GM23338 (cell line): ENCODE data around the gene BCL2L12. TPM values are rescaled to one million over a fixed set of nuclear protein-coding genes. Genes with fewer than 3 reads are reported as not detected.

ENCODE experiments used
- ATAC-seq: fragments of 200-7000 bp; cut with Tn5 transposase; 3 replicates; pipeline ENCODE4 v1.9.1; 2020
- DNase-seq: peaks from one replicate; pipeline ENCODE4 v3.0.0-alpha.2; 2015; ENCODE audit warnings: low spot score
- H2AFZ ChIP-seq: fragments of 200-600 bp; sonication (generic); 2 replicates; pipeline ENCODE4 v1.8.0; 2016; ENCODE audit warnings: antibody characterized with exemption, mild to moderate bottlenecking, moderate library complexity
- H3F3A ChIP-seq: fragments of 200-600 bp; sonication (generic); replicated peaks from 2 replicates; pipeline ENCODE4 v1.8.0; 2017; ENCODE audit warnings: antibody characterized with exemption, mixed run types, low read depth
- H3K27ac ChIP-seq: fragments of 200-600 bp; sonication (generic); 2 replicates; pipeline ENCODE4 v1.6.1; 2016; ENCODE audit warnings: low read depth
- H3K27me3 ChIP-seq: fragments of 200-600 bp; sonication (generic); 2 replicates; pipeline ENCODE4 v1.8.0; 2016; ENCODE audit warnings: mild to moderate bottlenecking, mixed run types, moderate library complexity; ENCODE audit not compliant: insufficient read depth
- H3K36me3 ChIP-seq: fragments of 200-600 bp; sonication (generic); 2 replicates; pipeline ENCODE4 v1.8.0; 2016; ENCODE audit warnings: mild to moderate bottlenecking; ENCODE audit not compliant: insufficient read depth
- H3K4me1 ChIP-seq: fragments of 200-600 bp; sonication (generic); 2 replicates; pipeline ENCODE4 v1.8.0; 2016; ENCODE audit warnings: mild to moderate bottlenecking, moderate library complexity; ENCODE audit not compliant: insufficient read depth
- H3K4me2 ChIP-seq: fragments of 200-600 bp; sonication (generic); 2 replicates; pipeline ENCODE4 v1.7.1; 2017; ENCODE audit warnings: mixed run types
- H3K4me3 ChIP-seq: fragments of 200-600 bp; sonication (generic); 2 replicates; pipeline ENCODE4 v1.6.1; 2016; ENCODE audit warnings: mixed run types
- H3K79me2 ChIP-seq: fragments of 200-600 bp; sonication (generic); replicated peaks from 2 replicates; pipeline ENCODE4 v1.8.0; 2017; ENCODE audit warnings: mild to moderate bottlenecking; ENCODE audit not compliant: insufficient read depth
- H3K9me2 ChIP-seq: fragments of 200-600 bp; sonication (generic); 2 replicates; pipeline ENCODE4 v1.8.0; 2017; ENCODE audit not compliant: insufficient read depth
- H4K20me1 ChIP-seq: fragments of 200-600 bp; sonication (generic); replicated peaks from 2 replicates; pipeline ENCODE4 v1.8.0; 2017; ENCODE audit warnings: mild to moderate bottlenecking; ENCODE audit not compliant: insufficient read depth
- H3K27ac Mint-ChIP-seq: 2 replicates; pipeline ENCODE4 v1.8.0; 2020; ENCODE audit warnings: inconsistent platforms, mild to moderate bottlenecking, moderate library complexity, mixed read lengths
- H3K27me3 Mint-ChIP-seq: 3 replicates; pipeline ENCODE4 v1.8.0; 2022; ENCODE audit warnings: low read depth, mild to moderate bottlenecking, moderate library complexity, mixed read lengths, inconsistent platforms; ENCODE audit not compliant: insufficient read depth, poor library complexity
- H3K36me3 Mint-ChIP-seq: 3 replicates; pipeline ENCODE4 v1.8.0; 2021; ENCODE audit warnings: low read depth, mild to moderate bottlenecking, inconsistent platforms, moderate library complexity, mixed read lengths
- H3K4me1 Mint-ChIP-seq: 3 replicates; pipeline ENCODE4 v1.8.0; 2020; ENCODE audit warnings: mild to moderate bottlenecking, inconsistent platforms, mixed read lengths
- H3K4me3 Mint-ChIP-seq: 3 replicates; pipeline ENCODE4 v1.8.0; 2021; ENCODE audit warnings: moderate library complexity, mild to moderate bottlenecking, inconsistent platforms, mixed read lengths
- H3K9me3 Mint-ChIP-seq: 3 replicates; pipeline ENCODE4 v1.8.0; 2020; ENCODE audit warnings: moderate library complexity, mild to moderate bottlenecking, inconsistent platforms, mixed read lengths
- CREB1 ChIP-seq: fragments of 250-450 bp; sonication (Bioruptor Pico); IDR thresholded peaks from 2 replicates; pipeline ENCODE4 v1.5.0; 2020; ENCODE audit warnings: low read depth, mild to moderate bottlenecking, moderate library complexity
- EZH2 ChIP-seq: fragments of 200-600 bp; sonication (generic); IDR thresholded peaks from one replicate; pipeline ENCODE4 v1.8.0; 2017; ENCODE audit warnings: antibody characterized with exemption, mild to moderate bottlenecking, low read depth; ENCODE audit not compliant: unreplicated experiment
- JUNB ChIP-seq: IDR thresholded peaks from one replicate; pipeline ENCODE4 v1.6.1; 2016; ENCODE audit warnings: antibody characterized with exemption; ENCODE audit not compliant: unreplicated experiment
- NANOG ChIP-seq: IDR thresholded peaks from 2 replicates; pipeline ENCODE4 v1.6.1; 2016; ENCODE audit warnings: antibody characterized with exemption, borderline replicate concordance
- ZNF114 ChIP-seq: fragments of 250-450 bp; sonication (Bioruptor Pico); IDR thresholded peaks from 2 replicates; pipeline ENCODE4 v1.5.0; 2020; ENCODE audit warnings: mild to moderate bottlenecking, moderate library complexity
- ZNF331 ChIP-seq: fragments of 250-450 bp; sonication (Bioruptor Pico); IDR thresholded peaks from 2 replicates; pipeline ENCODE4 v1.5.0; 2020; ENCODE audit warnings: low read depth, mild to moderate bottlenecking, moderate library complexity
- polyA plus RNA-seq: library from polyadenylated mRNA; unstranded; fragments of >200 nt; fragmentation: Nextera tagmentation; extraction: Ambion mirVana; gene quantifications from 2 replicates; pipeline ENCODE4 v1.2.1, GENCODE V29; 2016
- total RNA-seq: library from RNA; depleted of rRNA; stranded (reverse); fragments of >200 nt; shearing (Covaris generic); gene quantifications from 2 replicates; pipeline ENCODE4 v1.2.3, GENCODE V29; 2014
- TF ChIP-seq, protein P1 (sequence below), 2 experiments: fragments of 200-600 bp in 1 of 2; sonication (generic) in 1 of 2; conservative IDR thresholded peaks; 2 replicates each; pipeline versions ENCODE4 v1.5.1 to v1.6.1; 2016 to 2017; ENCODE audit warnings: antibody characterized with exemption in 2 of 2, low read depth in 2 of 2, mild to moderate bottlenecking in 2 of 2, moderate library complexity in 1 of 2
- TF ChIP-seq, protein P2 (sequence below): fragments of 250-450 bp; sonication (Bioruptor Pico); IDR thresholded peaks from 2 replicates; pipeline ENCODE4 v1.5.0; 2020; ENCODE audit warnings: mild to moderate bottlenecking, moderate library complexity

BCL2L12 gene
- total and polyA plus RNA-seq, 2 experiments from 2014 or later, result 61.3 to 102 TPM

DNA sequence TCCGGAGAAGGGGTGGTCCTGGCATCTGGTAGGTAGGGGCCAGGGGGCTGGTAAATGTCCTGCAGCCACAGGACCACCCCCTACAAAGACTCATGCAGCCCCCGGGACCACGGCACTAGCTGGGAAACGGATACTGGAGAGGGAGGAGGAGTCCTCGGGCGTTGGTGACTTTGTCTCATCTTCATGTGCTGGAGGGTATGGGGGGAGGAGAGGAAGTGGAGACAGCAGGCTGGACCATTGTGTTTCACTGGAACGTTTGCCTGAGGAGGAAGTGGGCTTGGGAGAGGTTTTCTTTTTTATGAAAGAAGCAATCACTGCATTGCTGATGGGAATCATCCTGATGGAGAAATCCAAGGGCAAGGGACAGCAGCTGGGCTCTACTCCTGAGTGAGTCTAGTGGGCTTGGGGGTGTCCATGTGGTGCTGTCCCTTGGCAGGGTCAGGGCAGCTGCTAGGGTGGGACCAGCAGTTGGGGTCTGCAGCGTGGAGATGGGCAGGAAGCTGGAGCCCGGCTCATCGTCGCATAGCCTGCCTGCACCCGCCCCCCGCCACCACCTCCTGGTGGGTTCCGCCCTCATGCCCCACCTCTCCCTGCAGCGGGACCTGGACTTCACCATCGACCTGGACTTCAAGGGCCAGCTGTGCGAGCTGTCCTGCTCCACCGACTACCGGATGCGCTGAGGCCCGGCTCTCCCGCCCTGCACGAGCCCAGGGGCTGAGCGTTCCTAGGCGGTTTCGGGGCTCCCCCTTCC, 22.0 kb downstream of the BCL2L12 start:
- TF ChIP-seq EZH2, result no peak
- TF ChIP-seq, protein P1, sequence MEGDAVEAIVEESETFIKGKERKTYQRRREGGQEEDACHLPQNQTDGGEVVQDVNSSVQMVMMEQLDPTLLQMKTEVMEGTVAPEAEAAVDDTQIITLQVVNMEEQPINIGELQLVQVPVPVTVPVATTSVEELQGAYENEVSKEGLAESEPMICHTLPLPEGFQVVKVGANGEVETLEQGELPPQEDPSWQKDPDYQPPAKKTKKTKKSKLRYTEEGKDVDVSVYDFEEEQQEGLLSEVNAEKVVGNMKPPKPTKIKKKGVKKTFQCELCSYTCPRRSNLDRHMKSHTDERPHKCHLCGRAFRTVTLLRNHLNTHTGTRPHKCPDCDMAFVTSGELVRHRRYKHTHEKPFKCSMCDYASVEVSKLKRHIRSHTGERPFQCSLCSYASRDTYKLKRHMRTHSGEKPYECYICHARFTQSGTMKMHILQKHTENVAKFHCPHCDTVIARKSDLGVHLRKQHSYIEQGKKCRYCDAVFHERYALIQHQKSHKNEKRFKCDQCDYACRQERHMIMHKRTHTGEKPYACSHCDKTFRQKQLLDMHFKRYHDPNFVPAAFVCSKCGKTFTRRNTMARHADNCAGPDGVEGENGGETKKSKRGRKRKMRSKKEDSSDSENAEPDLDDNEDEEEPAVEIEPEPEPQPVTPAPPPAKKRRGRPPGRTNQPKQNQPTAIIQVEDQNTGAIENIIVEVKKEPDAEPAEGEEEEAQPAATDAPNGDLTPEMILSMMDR (conservative IDR thresholded peaks at IDR 0.05; ENCODE audit: low read depth in 2 of 2), result no peak
- TF ChIP-seq JUNB, result no peak
- TF ChIP-seq CREB1 (CRISPR knock-in tag), result no peak
- no peak for TF ChIP-seq ZNF114
- TF ChIP-seq NANOG, result no peak
- TF ChIP-seq ZNF331 (CRISPR knock-in tag), result no peak
- TF ChIP-seq, protein P2, sequence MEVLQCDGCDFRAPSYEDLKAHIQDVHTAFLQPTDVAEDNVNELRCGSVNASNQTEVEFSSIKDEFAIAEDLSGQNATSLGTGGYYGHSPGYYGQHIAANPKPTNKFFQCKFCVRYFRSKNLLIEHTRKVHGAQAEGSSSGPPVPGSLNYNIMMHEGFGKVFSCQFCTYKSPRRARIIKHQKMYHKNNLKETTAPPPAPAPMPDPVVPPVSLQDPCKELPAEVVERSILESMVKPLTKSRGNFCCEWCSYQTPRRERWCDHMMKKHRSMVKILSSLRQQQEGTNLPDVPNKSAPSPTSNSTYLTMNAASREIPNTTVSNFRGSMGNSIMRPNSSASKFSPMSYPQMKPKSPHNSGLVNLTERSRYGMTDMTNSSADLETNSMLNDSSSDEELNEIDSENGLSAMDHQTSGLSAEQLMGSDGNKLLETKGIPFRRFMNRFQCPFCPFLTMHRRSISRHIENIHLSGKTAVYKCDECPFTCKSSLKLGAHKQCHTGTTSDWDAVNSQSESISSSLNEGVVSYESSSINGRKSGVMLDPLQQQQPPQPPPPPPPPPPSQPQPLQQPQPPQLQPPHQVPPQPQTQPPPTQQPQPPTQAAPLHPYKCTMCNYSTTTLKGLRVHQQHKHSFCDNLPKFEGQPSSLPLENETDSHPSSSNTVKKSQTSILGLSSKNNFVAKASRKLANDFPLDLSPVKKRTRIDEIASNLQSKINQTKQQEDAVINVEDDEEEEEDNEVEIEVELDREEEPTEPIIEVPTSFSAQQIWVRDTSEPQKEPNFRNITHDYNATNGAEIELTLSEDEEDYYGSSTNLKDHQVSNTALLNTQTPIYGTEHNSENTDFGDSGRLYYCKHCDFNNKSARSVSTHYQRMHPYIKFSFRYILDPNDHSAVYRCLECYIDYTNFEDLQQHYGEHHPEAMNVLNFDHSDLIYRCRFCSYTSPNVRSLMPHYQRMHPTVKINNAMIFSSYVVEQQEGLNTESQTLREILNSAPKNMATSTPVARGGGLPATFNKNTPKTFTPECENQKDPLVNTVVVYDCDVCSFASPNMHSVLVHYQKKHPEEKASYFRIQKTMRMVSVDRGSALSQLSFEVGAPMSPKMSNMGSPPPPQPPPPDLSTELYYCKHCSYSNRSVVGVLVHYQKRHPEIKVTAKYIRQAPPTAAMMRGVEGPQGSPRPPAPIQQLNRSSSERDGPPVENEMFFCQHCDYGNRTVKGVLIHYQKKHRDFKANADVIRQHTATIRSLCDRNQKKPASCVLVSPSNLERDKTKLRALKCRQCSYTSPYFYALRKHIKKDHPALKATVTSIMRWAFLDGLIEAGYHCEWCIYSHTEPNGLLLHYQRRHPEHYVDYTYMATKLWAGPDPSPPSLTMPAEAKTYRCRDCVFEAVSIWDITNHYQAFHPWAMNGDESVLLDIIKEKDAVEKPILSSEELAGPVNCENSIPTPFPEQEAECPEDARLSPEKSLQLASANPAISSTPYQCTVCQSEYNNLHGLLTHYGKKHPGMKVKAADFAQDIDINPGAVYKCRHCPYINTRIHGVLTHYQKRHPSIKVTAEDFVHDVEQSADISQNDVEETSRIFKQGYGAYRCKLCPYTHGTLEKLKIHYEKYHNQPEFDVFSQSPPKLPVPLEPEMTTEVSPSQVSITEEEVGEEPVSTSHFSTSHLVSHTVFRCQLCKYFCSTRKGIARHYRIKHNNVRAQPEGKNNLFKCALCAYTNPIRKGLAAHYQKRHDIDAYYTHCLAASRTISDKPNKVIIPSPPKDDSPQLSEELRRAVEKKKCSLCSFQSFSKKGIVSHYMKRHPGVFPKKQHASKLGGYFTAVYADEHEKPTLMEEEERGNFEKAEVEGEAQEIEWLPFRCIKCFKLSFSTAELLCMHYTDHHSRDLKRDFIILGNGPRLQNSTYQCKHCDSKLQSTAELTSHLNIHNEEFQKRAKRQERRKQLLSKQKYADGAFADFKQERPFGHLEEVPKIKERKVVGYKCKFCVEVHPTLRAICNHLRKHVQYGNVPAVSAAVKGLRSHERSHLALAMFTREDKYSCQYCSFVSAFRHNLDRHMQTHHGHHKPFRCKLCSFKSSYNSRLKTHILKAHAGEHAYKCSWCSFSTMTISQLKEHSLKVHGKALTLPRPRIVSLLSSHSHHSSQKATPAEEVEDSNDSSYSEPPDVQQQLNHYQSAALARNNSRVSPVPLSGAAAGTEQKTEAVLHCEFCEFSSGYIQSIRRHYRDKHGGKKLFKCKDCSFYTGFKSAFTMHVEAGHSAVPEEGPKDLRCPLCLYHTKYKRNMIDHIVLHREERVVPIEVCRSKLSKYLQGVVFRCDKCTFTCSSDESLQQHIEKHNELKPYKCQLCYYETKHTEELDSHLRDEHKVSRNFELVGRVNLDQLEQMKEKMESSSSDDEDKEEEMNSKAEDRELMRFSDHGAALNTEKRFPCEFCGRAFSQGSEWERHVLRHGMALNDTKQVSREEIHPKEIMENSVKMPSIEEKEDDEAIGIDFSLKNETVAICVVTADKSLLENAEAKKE (CRISPR knock-in tag), result no peak
- Histone ChIP-seq H4K20me1 (peaks cover 36% of the 10 kb centered on the region), H3K4me1 (peaks cover 28% of the 10 kb centered on the region)

More for the DNA sequence above, 22.0 kb downstream of the BCL2L12 start:
- ATAC-seq, result no peak
- H3F3A ChIP-seq, result peaks cover 64% of the 10 kb centered on the region
- Mint-ChIP-seq H3K4me3 (peak overlapping the region; percentile 11; the same call in 1 of the 3 replicates), H3K27me3 (peaks cover 46% of the 10 kb centered on the region), H3K27ac (peak overlapping the region; percentile 29), H3K36me3 (peaks cover 52% of the 10 kb centered on the region), H3K4me1 (peaks cover 50% of the 10 kb centered on the region), H3K9me3 (peaks cover 8% of the 10 kb centered on the region)
- H3K27me3 ChIP-seq, result no peaks in the 10 kb centered on the region
- H3K36me3 ChIP-seq, result peaks cover 25% of the 10 kb centered on the region
- DNase-seq, result peak; percentile 55
- H3K4me3 ChIP-seq, result 0 out of 2 replicates have a peak overlapping the region, but pooled peaks have one; percentile 26
- H3K9me2 ChIP-seq, result no peaks in the 10 kb centered on the region
- peaks cover 22% of the 10 kb centered on the region for H3K79me2 ChIP-seq
- peak overlapping the region; percentile 99; the same call in 1 of the 2 replicates for H3K4me2 ChIP-seq
- no peak overlapping the region for H2AFZ ChIP-seq
- H3K27ac ChIP-seq, result peak overlapping the region; percentile 85
